Tibial nerve (tissue), 4 donors: ENCODE measurements around the gene ZDHHC8. TPM values are rescaled to one million over a fixed set of nuclear protein-coding genes. Genes with fewer than 3 reads are reported as not detected.

ENCODE experiments used
- DNase-seq, 2 donors: peaks; one replicate each; pipeline ENCODE4 v3.0.0-alpha.2; 2019; ENCODE audit warnings: low spot score in 2 of 2
- H3K27ac ChIP-seq, 4 donors: fragments of 200-600 bp; sonication (generic) in 3 of 4; one replicate each; pipeline ENCODE4 v1.5.1; 2017 to 2019; ENCODE audit warnings: mild to moderate bottlenecking in 1 of 4
- H3K27me3 ChIP-seq, 2 donors: fragments of 200-600 bp; sonication (generic) in 1 of 2; one replicate each; pipeline versions ENCODE4 v1.5.1 to v1.6.0; 2017 to 2019
- H3K36me3 ChIP-seq, 3 donors: fragments of 200-600 bp; sonication (generic); one replicate each; pipeline ENCODE4 v1.5.1; 2018 to 2019
- H3K4me1 ChIP-seq, 4 donors: fragments of 200-600 bp; sonication (generic) in 3 of 4; one replicate each; pipeline ENCODE4 v1.5.1; 2017 to 2019
- H3K4me3 ChIP-seq, 4 donors: fragments of 200-600 bp; sonication (generic) in 3 of 4; one replicate each; pipeline ENCODE4 v1.5.1; 2017 to 2019; ENCODE audit warnings: mild to moderate bottlenecking in 1 of 4, moderate library complexity in 1 of 4
- H3K9me3 ChIP-seq, 4 donors: fragments of 200-600 bp; sonication (generic) in 3 of 4; one replicate each; pipeline ENCODE4 v1.5.1; 2017 to 2019
- CTCF ChIP-seq, 5 experiments: fragments of 200-600 bp in 3 of 5; fragments of 450-650 bp in 2 of 5; sonication (generic) in 3 of 5; IDR thresholded peaks; one replicate each; pipeline ENCODE4 v1.5.1; 2016 to 2019; ENCODE audit warnings: antibody characterized with exemption in 5 of 5, mild to moderate bottlenecking in 3 of 5, moderate library complexity in 2 of 5
- EP300 ChIP-seq, 2 donors: sonication (generic); formaldehyde crosslinking; IDR thresholded peaks; one replicate each; pipeline ENCODE4 v1.6.1; 2017; ENCODE audit warnings: antibody characterized with exemption in 2 of 2, mild to moderate bottlenecking in 1 of 2
- POLR2A ChIP-seq, 2 donors: fragments of 450-650 bp; IDR thresholded peaks; one replicate each; pipeline ENCODE4 v1.6.1; 2017; ENCODE audit warnings: antibody characterized with exemption in 2 of 2, mild to moderate bottlenecking in 2 of 2, moderate library complexity in 2 of 2
- WGBS, 2 donors: methylation state at CpG; one replicate each; pipeline ENCODE4 v1.1.5; 2018; 5-methylcytosine and 5-hydroxymethylcytosine counted together
- total RNA-seq, 4 donors: library from RNA; depleted of rRNA; stranded (reverse); fragments of >200 nt; gene quantifications; one replicate each; pipeline ENCODE4 v1.1.0, GENCODE V29; 2016

The ZDHHC8 gene
- total RNA-seq, 4 donors from 2014 or later: 40.6 to 53.7 (median 47.4) TPM

- no peak for TF ChIP-seq CTCF (IDR thresholded peaks at IDR 0.05)
- no peak for TF ChIP-seq POLR2A (IDR thresholded peaks at IDR 0.05)
- no peak for TF ChIP-seq EP300 (IDR thresholded peaks at IDR 0.05)
- Histone ChIP-seq H3K4me1 (no peaks in the 10 kb centered on the region), H3K4me3 (no peak overlapping the region), H3K27me3 (peaks cover 0 to 6% of the 10 kb centered on the region in 2 donors), H3K36me3 (no peaks in the 10 kb centered on the region), H3K9me3 (no peaks in the 10 kb centered on the region), H3K27ac (no peak overlapping the region)
- DNase-seq: no peak
- 85 to 93% methylated on average over 7 to 11 of the region's 12 CpGs for WGBS, 2 donors
These were observed 56.4 kb downstream of the ZDHHC8 start for GRCh38 chr22:20187777-20188566.

GRCh38 chr22:20188567-20188877 lies 56.9 kb downstream of the ZDHHC8 start:
- no peak for TF ChIP-seq EP300 (IDR thresholded peaks at IDR 0.05)
- no peak for TF ChIP-seq CTCF (IDR thresholded peaks at IDR 0.05)
- TF ChIP-seq POLR2A (IDR thresholded peaks at IDR 0.05): no peak
- peaks cover 0 to 6% of the 10 kb centered on the region in 2 donors for H3K27me3 ChIP-seq
- DNase-seq: no peak
- H3K9me3 ChIP-seq: no peaks in the 10 kb centered on the region
- WGBS, 2 donors: 93 to 94% methylated on average over 6 of the region's 6 CpGs
- no peaks in the 10 kb centered on the region for H3K4me1 ChIP-seq
- no peak overlapping the region for H3K27ac ChIP-seq
- no peak overlapping the region for H3K4me3 ChIP-seq
- no peaks in the 10 kb centered on the region for H3K36me3 ChIP-seq

GRCh38 chr22:20191000-20191515 lies 59.5 kb downstream of the ZDHHC8 start:
- Histone ChIP-seq H3K27me3 (no peaks in the 10 kb centered on the region), H3K4me1 (no peaks in the 10 kb centered on the region), H3K36me3 (no peaks in the 10 kb centered on the region), H3K27ac (no peak overlapping the region), H3K9me3 (no peaks in the 10 kb centered on the region), H3K4me3 (no peak overlapping the region)
- no peak for TF ChIP-seq CTCF (IDR thresholded peaks at IDR 0.05)
- TF ChIP-seq EP300 (IDR thresholded peaks at IDR 0.05): no peak
- no peak for TF ChIP-seq POLR2A (IDR thresholded peaks at IDR 0.05)
- 62 to 73% methylated on average over 7 to 10 of the region's 10 CpGs for WGBS, 2 donors
- DNase-seq: no peak

GRCh38 chr22:20191803-20192202 lies 60.2 kb downstream of the ZDHHC8 start:
- no peak overlapping the region for H3K27ac ChIP-seq
- no peaks in the 10 kb centered on the region for H3K4me1 ChIP-seq
- no peak overlapping the region for H3K4me3 ChIP-seq
- 75 to 79% methylated on average over 4 to 8 of the region's 8 CpGs for WGBS, 2 donors
- DNase-seq: no peak
- no peaks in the 10 kb centered on the region for H3K9me3 ChIP-seq
- H3K27me3 ChIP-seq: no peaks in the 10 kb centered on the region
- no peaks in the 10 kb centered on the region for H3K36me3 ChIP-seq
- TF ChIP-seq POLR2A (IDR thresholded peaks at IDR 0.05) (no peak), CTCF (IDR thresholded peaks at IDR 0.05) (no peak), EP300 (IDR thresholded peaks at IDR 0.05) (no peak)

GRCh38 chr22:20192293-20192971 lies 60.8 kb downstream of the ZDHHC8 start:
- H3K4me3 ChIP-seq: no peak overlapping the region
- no peaks in the 10 kb centered on the region for H3K4me1 ChIP-seq
- no peaks in the 10 kb centered on the region for H3K36me3 ChIP-seq
- WGBS, 2 donors: 90% methylated on average over 7 to 9 of the region's 10 CpGs
- no peaks in the 10 kb centered on the region for H3K27me3 ChIP-seq
- DNase-seq: no peak
- H3K27ac ChIP-seq: no peak overlapping the region
- H3K9me3 ChIP-seq: no peaks in the 10 kb centered on the region
- TF ChIP-seq EP300 (IDR thresholded peaks at IDR 0.05): no peak
- TF ChIP-seq CTCF (IDR thresholded peaks at IDR 0.05): no peak
- TF ChIP-seq POLR2A (IDR thresholded peaks at IDR 0.05): no peak
